ENCODE measurements around the gene MFGE8.

DNA sequence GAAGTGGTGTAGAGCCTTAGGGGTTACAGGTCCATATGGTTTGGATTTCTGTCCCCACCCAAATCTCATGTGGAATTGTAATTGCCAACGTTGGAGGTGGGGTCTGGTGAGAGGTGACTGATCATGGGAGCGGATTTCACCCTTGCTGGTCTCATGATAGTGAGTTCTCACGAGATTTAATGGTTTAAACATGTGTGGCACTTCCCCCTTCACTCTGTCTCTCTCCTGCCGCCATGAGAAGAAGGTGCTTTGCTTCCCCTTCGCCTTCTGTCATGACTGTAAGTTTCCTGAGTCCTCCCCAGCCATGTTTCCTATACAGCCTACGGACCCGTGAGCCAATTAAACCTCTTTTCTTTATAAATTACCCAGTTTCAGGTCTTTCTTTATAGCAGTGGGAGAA is 43.1 kb upstream of the MFGE8 start:
- TF ChIP-seq POLR2A (IDR thresholded peaks at IDR 0.05): no peak
- TF ChIP-seq, protein P1, sequence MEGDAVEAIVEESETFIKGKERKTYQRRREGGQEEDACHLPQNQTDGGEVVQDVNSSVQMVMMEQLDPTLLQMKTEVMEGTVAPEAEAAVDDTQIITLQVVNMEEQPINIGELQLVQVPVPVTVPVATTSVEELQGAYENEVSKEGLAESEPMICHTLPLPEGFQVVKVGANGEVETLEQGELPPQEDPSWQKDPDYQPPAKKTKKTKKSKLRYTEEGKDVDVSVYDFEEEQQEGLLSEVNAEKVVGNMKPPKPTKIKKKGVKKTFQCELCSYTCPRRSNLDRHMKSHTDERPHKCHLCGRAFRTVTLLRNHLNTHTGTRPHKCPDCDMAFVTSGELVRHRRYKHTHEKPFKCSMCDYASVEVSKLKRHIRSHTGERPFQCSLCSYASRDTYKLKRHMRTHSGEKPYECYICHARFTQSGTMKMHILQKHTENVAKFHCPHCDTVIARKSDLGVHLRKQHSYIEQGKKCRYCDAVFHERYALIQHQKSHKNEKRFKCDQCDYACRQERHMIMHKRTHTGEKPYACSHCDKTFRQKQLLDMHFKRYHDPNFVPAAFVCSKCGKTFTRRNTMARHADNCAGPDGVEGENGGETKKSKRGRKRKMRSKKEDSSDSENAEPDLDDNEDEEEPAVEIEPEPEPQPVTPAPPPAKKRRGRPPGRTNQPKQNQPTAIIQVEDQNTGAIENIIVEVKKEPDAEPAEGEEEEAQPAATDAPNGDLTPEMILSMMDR (IDR thresholded peaks at IDR 0.05): no peak
